Limb (tissue), 2 donors: ENCODE data around the gene MGAT1.

ENCODE experiments used
- DNase-seq, 2 donors: peaks; one replicate each; pipeline ENCODE4 v3.0.0-alpha.2; 2016; ENCODE audit errors: extremely low spot score in 2 of 2

The MGAT1 gene

DNA sequence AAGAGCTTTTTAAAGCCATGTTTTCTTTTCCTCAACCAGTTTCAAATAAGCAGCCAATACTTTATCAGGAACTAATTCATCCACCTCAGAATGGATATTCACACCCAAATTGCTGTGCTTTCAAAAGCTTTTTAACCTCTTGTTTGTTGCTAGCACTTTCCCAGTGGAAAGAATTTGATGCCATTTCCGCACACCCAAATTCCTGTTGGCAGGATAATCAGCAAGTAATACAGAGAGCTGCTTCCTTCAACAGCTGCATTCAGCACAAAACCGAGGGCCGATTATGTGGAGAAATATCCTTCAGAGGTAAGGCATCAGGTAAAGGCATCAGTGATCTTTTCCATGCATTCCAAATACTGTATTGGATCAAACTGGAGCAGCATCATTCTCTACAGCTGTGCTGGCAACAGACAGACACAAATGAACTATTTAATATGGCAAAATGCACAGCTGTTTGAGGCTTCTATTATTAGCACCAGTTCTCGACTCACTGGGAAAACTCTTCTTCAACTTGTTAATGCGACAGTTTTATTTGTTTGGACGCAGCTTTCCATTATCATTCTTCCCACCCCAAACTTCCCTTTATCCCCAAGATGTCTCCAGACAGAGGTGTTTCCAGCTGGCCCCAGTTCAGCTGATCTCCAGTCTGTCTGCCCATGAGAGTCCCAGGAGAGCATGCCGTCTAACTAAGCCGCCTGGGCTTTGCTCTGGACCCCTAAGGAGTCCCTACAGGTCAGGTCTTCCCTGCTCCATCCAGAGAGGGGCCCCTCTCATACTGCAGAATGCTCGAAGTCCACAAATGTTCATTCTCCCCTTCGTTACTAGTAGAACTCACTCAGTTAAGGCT lies 22.2 kb upstream of the MGAT1 start:
- DNase-seq = peak in 1 of 2 donors; percentile 49

DNA sequence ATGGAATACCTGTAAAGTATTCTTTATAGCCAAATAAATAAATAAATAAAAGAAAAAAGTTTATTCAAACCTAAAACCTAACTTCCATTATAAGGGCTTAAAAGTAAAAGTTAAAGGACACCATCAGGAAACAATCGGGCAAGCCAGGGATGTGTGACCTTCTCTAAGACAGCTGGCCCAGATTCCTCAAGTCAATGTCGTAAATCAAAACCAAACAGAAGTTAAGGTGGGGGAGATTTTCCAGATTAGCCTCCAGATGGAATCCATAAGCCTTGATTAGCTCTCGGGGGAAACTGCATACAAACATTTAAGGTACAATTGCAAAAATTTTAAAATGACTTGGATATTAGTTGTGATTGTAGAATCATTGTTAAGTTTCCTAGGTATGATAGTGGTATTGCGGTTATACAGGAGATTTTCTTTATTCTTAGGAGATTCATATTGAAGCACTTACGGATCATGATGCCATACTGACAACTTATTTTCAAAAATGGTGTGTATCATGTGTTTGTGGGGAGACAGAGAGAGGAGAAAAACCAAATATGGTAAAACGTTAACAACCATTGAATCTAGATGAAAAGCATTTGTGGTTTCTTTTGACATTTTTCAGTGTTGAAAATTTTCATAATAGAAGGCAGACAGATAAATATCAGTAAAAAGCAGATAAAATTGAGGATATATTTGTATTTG lies 21.5 kb upstream of the MGAT1 start:
- DNase-seq = no peak

DNA sequence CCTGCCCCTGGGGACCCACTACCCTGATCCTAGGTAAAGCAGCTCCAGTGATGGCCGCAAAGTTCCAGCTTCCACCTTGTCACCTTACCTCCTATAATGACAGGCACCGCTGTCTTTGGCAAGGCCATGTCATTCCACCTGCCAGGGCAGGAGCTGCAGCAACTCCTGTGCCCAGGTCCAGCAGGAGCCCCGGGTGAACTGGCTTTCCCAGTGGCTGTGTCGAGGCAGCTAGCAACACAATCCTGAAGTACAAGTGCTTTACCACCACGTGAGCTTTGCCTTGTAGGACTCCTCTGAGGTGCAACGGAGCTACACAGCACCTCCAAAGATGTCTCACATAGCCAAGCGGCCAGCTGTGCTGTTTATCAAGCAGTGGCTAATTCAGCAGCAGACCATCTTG lies 20.7 kb upstream of the MGAT1 start:
- DNase-seq = no peak

DNA sequence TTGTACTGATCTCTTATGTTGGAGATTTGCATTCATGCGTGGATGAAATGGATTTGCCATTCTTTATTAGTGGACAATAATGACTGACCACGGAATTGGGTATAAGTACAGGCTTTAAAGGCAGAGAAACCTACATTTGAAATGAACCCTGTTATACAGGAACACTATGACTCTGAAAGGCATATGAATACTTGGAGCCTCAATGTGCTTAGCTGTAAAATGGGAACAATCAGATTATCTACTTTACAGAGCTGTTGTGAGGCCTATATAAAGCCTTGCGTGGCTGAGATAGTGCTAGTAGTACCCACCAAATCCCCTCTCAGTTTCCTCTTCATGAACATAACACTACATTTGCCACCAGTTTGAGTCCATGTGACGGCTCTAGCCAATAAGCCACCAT lies 18.9 kb upstream of the MGAT1 start:
- DNase-seq = no peak

DNA sequence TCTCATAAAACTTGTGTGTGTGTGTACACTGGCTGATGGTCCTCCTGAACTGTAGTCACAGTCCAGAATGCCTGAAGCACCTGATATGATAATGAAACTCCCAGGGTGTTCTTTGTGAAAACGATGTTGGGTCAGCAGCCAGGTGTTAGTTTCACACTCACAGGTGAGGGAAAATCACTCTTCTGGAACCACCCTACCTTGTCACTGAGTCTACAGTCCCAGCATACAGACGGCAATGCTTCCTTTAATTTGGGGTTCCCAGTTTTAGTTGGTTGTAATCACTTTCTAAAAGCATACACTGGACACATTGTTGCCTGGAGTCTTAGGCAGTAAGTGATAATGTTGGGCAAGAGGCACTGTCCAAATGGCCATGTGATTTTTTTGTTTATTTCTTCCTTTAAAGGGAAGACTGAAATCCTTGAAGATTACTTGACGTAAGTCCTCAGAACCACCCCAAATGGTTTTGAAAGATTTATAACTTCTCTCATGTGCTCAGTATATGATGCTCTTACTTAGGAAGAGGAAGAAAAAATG lies 18.2 kb upstream of the MGAT1 start:
- no peak for DNase-seq

DNA sequence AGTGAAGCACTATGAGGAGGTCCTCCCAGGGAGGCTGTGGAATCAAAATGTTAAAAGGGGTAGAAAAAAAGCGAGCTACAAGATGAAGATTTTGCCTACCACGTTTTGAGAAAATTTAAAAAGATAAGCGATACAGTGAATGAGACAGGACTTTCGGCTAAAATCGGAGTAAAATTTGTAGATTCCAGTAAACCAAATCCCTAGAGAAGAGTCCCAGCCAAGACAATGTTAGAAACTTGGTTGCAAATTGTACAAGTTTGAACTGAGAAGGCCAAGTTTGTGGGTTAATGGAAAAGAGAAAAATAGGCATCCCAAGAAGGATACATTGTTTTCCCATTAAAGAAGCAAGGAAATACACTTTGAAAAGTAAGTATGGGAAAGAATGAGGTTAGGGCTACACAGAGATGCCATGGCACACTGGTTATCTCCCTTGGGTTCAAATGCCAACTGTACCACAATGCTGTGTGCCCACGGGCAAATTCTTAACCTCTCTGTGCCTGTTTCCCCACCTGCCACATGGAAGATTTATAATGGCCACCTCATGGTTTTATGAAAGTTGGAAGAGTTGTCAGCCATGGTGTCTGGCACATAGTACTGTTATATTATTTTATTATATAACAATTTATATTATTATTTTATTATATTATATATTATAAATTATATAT lies 16.2 kb upstream of the MGAT1 start:
- no peak for DNase-seq

DNA sequence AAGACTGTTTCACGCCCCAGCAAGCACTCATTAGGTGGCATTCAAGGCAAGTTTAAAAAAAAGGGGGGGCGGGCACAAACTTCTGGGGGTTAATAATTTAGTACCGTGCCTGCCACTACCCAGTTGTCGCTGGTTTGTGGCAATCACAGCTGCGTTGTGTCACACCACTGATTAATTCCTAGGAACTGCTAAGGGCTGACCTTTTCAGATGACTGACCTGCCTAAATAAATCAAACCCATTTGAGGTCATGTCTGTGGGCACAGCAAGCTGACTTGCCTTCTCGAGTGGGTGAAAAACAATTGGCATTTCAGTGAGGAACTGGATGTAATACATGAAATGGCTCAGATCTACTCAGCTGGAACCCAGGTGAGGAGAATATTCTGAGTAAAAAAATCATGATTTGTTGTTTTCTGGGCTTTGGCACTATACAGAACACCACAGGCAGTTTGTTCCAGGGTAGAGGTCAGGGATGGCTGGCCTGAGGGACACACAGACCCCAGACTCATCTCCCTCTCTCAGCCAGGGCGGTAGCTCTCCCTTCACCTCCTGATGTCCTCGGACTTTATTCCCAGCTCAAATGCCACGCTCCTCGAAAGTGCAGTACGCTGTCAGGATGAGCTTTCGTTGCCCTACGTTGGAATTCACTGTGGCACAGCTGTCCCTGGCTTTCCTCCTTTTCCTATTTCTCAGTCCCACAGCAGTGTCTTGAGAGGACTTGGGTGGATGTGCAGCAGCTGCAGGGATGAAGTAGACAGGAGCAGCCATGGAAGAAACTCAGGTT lies 15.5 kb upstream of the MGAT1 start:
- no peak for DNase-seq

DNA sequence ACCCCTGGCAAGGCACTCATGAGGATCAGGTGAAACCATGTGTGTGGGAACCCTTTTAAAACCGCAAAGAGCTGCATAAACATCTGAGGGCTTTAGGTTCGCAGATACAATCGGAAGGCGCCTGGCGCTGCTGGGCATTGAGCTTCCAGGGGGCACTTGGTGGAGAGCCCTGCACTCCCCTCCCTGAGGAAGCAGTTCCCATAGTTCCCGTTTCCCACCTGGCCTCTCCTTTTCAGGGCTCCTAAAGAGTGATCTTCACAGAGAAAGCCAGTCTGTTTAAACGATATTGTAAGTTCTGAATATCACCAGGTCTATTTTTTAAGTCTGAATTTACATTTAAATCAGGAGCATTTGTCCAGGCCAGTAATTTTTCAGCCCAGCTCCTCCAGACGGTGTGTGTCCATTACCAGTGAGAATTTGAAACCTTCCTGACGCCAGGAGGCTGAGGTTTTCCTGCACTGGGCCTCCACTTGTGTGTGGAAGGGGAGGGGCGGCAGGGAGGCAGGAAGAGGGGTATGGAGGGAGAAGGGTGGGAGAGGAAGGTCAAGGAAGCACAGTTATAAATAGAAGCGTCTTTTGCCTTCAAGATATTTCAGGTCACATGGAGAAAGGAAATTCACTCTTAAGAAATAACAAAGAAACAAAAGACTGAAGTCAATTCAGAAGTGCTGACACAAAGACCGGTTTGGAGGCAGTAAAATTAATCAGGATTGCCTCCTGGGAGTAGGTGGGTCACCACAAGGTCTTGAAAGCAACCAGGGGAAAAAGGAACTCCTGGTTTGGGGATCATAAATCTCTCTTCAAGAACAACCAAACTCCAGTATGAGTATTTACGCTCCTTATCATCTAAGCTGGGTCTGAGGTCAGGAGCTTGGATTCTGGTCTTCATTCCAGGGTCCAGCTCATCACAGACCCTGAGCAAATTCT lies 14.3 kb upstream of the MGAT1 start:
- peak; percentile 61 to 72 for DNase-seq

DNA sequence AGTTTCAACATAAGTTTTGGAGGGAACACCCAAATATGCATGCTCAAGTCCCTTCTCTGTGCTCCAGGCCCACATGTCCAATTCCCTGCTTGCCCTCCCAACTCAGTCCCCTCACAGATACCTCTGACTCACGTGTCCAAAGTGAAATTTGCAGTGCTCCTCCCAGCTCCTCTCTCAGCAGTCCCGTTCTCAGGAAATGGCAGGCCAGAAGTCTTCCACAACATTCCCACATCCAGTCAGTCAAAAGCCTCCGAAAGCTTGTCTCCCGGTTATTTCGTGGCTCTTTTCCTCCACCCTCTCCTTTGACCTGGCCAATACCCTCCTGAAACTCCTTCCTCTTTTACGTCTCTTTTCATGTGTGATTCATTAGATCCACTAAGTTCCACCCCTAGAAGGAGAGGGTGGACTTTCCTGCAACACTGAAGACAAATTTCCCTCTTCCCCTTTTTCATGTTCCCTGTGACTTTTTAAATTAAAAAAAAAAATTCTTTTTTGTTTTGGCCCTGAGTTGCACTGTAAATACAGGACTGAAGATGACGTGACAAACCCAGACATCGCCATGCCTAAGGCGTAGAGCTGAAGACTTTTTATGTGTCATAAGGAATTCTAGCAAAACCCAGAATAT lies 12.8 kb upstream of the MGAT1 start:
- DNase-seq = peak in 1 of 2 donors; percentile 12

DNA sequence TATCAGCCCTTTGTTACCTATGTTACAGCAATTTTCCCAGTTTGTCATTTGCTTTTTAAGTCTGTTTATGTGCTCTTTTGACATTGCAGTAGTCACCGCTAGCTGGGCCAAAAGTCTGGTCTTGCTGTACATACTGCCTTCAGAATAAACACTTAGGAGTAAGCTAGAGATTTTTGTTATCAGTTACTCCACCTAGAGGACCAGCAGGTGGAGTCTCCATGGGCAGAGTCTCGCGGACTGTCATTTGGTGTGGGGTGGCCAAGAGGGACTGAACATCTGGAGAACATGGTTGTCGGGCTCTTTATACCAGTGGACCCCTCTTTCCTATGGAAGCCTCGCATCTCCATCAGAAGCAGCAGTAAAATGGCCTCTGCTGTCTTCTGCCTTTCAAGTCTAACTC lies 10.8 kb upstream of the MGAT1 start:
- no peak for DNase-seq

DNA sequence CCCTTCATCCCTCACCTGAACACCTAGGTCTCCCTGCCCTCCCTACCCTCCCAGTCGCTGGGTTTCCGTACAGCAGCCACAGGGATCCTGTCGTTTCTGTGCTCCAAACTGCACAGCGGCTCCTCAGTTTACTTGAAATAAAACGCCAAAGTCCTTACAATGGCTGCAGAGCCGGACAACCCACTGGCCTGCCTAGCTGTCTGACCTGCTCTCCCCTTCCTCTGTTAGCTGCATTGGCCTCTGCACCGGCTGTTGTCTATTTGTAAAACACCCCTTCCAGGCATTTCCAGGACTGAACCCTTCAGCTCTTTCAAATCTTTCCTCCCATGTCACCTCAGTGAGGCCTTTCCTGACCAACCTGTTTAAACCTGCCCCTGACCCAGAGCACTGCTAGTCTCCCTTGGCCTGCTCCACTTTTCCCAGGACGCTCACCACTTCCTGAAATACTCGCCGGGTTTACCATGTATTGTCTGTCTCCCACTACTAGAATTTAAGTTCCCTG lies 9.1 kb upstream of the MGAT1 start:
- DNase-seq = peak in 1 of 2 donors; percentile 25

DNA sequence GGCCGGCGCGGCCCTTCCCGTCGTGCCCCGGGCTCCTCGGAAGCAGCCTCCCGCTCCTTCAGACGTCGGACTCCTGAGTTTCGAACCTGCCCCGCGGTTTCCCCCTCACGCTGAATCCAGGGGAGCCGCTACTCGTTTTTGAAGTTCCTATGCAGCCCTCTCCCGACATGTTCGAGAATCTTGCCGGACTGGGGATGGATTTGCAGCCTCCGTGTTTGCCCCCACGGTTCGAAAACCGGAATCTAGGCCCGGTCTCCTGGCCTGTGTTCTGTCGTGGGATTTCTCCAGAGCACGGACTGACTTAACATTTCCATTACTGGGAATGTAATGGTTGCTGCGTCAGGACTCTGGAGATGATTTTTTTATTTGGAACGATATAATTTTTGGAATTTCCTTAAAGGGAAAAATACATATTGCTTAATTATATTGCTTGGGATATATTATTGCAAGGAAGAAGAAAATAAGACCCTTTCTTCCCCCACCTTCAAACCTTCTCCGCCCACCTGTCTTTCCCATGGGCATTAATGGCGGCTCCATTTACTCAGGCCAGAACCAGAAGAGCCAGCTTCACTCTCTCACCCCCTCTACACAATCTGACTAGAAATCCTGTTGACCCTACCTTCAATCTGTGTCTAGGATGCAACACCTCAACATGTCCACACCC lies 8.5 kb upstream of the MGAT1 start:
- peak; percentile 49 to 82 for DNase-seq

DNA sequence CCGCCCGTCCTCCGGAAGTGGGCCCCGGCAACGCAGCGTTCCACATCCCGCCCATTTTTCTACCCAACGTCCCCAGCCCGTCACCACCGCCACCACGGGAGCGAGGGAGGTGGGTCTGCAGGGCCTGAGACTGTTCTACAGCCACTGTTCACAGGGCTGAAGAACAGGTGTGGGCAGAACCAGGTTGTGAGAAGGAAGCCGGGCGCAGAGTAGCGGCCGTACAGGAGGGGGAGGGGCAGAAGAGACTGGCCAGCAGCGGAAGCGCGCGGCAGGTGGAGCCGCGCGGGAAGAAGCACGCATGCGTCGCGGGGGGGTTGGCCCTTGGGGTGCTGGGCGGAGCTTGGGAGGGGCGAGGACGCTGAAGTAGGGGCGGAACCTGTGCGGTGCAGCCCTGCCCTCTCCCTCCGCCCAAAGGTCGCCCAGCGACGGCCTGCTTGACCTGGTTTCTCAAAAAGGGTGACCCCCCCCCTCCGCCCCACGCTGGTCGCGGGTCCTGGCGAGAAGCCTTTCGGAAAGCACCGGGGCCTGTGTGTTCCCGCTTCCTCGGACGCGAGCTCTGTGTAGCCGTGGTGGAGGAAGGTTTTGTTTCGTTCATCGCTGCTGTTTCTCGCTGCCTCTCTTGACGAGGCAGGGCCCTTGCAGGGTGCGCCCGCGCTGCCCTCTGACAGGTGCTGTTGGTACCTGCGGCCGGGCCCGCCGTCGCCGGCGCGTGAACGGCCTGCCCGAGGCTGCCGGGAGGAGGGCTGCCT lies 7.8 kb upstream of the MGAT1 start:
- DNase-seq = peak; percentile 95 to 99

DNA sequence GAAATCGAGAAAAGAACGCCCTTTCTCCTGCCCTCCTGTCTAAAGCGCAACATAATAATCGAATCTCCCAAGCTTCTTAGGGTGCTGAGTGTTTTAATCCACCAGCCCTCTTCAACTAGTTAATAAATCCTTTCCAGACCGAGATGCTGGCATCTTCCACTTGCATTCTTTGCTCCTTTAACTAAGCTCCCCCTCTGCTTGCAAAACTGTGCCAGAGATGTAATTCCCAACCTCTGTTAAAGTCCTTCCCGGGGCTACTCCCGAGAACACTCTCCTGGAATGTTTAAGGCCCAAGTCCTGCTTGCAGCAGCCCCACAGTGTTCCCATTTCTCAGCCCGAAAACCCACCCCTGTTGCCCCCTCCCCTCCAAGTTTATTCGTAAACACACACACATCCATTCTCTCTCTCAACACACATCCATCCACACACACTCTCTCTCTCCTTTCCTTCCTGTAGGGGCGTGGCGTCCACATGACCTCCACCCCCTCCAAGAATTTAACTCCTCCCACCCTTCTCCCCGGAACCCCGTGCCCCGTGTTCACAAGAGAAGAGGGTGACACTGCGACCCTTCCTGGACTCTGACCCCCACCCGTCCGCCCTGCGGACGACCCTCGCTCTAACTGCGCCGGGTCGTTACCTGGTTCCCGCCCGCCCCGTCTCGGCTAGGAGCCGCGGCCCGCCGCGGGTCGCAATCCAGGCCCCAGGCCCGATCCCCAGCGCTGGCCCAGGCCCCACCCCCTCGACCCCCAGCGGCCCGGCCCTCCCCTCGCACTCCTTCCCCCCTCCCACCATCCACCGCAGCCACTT lies 7.0 kb upstream of the MGAT1 start:
- DNase-seq = peak in 1 of 2 donors; percentile 90

DNA sequence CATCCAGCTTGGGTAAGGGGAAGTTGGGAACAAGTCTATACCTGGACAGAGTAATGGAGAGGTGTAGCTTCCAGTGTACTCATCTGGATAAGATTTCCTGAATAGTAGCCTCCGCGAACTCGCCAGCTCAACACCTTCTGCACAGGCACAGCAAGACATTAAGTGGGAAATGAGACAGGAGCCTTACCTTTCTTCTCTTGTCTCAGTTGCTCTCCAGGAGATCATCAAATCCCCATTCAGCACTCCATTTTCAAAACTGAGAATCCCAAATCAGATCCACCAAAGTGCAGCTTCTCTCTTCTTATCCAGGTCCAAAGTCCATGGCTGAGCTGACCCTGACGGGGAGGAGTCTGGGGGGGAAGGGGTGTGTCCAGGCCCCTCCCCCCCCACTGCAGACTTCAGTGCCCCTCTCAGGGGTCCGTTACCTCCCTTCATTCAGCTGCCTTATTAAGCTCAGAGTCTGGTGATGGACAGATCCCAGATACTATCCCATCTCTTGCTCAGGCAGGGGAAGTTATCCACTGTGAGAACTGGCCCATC lies 5.9 kb upstream of the MGAT1 start:
- DNase-seq = peak in 1 of 2 donors; percentile 18

DNA sequence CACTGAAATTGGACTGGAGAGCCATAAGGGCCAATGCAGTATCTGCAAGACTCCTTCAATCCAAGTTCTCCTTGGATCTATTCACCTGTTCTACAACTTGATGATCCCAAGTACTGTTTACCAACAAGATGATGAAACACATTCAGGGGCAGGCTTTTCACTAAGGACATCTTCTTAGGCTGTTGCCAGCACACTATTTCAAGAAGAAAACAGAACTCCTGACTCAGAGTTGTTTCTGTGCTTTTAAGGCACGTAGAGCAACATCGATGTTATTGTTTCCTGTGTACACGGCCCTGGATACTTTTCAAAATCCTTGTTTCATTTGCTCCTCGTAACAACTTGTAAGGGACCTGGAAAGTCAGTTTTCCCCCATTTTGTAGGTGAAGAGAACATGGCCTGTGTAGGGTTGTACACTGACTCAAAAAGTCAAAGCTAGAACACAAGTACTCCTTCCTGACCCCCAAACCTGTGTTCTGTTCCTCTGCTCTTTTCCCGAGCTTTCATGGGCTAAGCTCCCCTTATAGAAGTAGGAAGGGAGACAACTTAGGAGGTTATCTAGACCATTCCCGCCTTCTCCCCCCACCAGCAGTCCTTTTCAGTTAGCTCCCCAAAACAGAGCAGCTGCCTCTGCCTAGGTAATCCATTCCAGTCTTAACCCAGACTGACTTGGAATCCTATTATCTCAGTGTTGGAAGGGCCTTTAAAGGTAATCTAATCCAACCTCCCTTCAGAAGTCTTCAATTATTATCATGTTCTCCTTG lies 5.2 kb upstream of the MGAT1 start:
- DNase-seq = peak in 1 of 2 donors; percentile 6
